Activated CD8-positive, alpha-beta memory T cell treated with anti-CD3 and anti-CD28 coated beads, Interleukin-2, amount 10 ng/mL, durations not matched to agents 7 days and 5 days (primary cell): ENCODE data around the gene PGM2. TPM values are rescaled to one million over a fixed set of nuclear protein-coding genes. Genes with fewer than 3 reads are reported as not detected.
"Not testable (repeated sequence)": the region's sequence is repeated elsewhere in the genome, so short reads cannot be mapped to it uniquely, and the experiment has no call there.

Source experiments
- ATAC-seq: fragments of 150-1000 bp; cut with Tn5 transposase; one replicate; pipeline ENCODE4 v1.10.0; 2021; ENCODE audit warnings: moderate library complexity
- CTCF ChIA-PET: fragments of 350-600 bp; sonication (Branson Sonifier 250); formaldehyde crosslinking; loops from one replicate; lab custom pipeline; 2021; ENCODE audit warnings: antibody characterized with exemption; lab: Charles Lee
- DNase-seq: peaks from one replicate; pipeline ENCODE4 v3.0.0-alpha.2; 2020
- H3K27ac Mint-ChIP-seq: one replicate; pipeline ENCODE4 v1.8.0; 2021; ENCODE audit warnings: mild to moderate bottlenecking, mixed read lengths
- H3K27me3 Mint-ChIP-seq: one replicate; pipeline ENCODE4 v1.8.0; 2021; ENCODE audit warnings: mixed read lengths
- H3K36me3 Mint-ChIP-seq: one replicate; pipeline ENCODE4 v1.8.0; 2021; ENCODE audit warnings: mild to moderate bottlenecking, mixed read lengths
- H3K4me1 Mint-ChIP-seq: one replicate; pipeline ENCODE4 v1.8.0; 2021; ENCODE audit warnings: mixed read lengths
- H3K4me3 Mint-ChIP-seq: one replicate; pipeline ENCODE4 v1.8.0; 2021; ENCODE audit warnings: mild to moderate bottlenecking, moderate library complexity, mixed read lengths
- H3K9me3 Mint-ChIP-seq: one replicate; pipeline ENCODE4 v1.8.0; 2022; ENCODE audit warnings: low read depth, mixed read lengths
- total RNA-seq, 2 experiments: library from RNA; stranded (reverse); gene quantifications; one replicate each; pipeline ENCODE4 v1.2.3, GENCODE V29; 2021

The PGM2 gene
- 10 to 100 TPM; 38.6 to 49.0 TPM for total RNA-seq

GRCh38 chr4:37826295-37827029 is at the start of gene PGM2:
PGM2 (plus strand) TSS chr4:37826686; CDS start chr4:37826733, 47 bp downstream.
- ATAC-seq (peak; percentile 99), DNase-seq (peak; percentile 93)
- peaks cover 23% of the 10 kb centered on the region for H3K36me3 Mint-ChIP-seq
- H3K4me1 Mint-ChIP-seq, result peaks cover 36% of the 10 kb centered on the region
- H3K9me3 Mint-ChIP-seq, result no peaks in the 10 kb centered on the region
- H3K27me3 Mint-ChIP-seq, result no peaks in the 10 kb centered on the region
- H3K4me3 Mint-ChIP-seq, result peak within 1 kb of the TSS; percentile 93
- CTCF ChIA-PET, result interaction anchor here (0.7 to 2.5 kb wide), 9 partner anchors 10 to 223 kb away, joined by 3 to 10 read pairs (median 4); no protein-coding TSS in a partner anchor
- H3K27ac Mint-ChIP-seq, result peak within 1 kb of the TSS; percentile 89

GRCh38 chr4:37779896-37780295 is 46.6 kb upstream of the PGM2 start:
- Mint-ChIP-seq H3K4me1 (peaks cover 16% of the 10 kb centered on the region), H3K4me3 (no peak overlapping the region), H3K27ac (no peak overlapping the region), H3K36me3 (peaks cover 2% of the 10 kb centered on the region), H3K27me3 (no peaks in the 10 kb centered on the region), H3K9me3 (peaks cover 7% of the 10 kb centered on the region)
- CTCF ChIA-PET, result no interaction called here
- DNase-seq (no peak), ATAC-seq (no peak)

GRCh38 chr4:37780444-37781130 is 45.9 kb upstream of the PGM2 start:
- no peak overlapping the region for H3K4me3 Mint-ChIP-seq
- DNase-seq (peak; percentile 68), ATAC-seq (peak; percentile 78)
- CTCF ChIA-PET, result interaction anchor here (0.7 to 1.1 kb wide), 3 partner anchors 149 to 179 kb away, joined by 3 to 9 read pairs (median 4); no protein-coding TSS in a partner anchor
- H3K27me3 Mint-ChIP-seq, result no peaks in the 10 kb centered on the region
- H3K4me1 Mint-ChIP-seq, result peaks cover 16% of the 10 kb centered on the region
- H3K27ac Mint-ChIP-seq, result no peak overlapping the region
- peaks cover 7% of the 10 kb centered on the region for H3K9me3 Mint-ChIP-seq
- H3K36me3 Mint-ChIP-seq, result peaks cover 2% of the 10 kb centered on the region

- Mint-ChIP-seq H3K27me3 (peaks cover 4% of the 10 kb centered on the region), H3K9me3 (peaks cover 7% of the 10 kb centered on the region), H3K27ac (no peak overlapping the region), H3K4me3 (no peak overlapping the region), H3K36me3 (peaks cover 2% of the 10 kb centered on the region), H3K4me1 (peaks cover 16% of the 10 kb centered on the region)
- ATAC-seq (no peak), DNase-seq (no peak)
- CTCF ChIA-PET, result interaction anchor here (0.7 to 1.1 kb wide), 4 partner anchors 16 to 179 kb away, joined by 3 to 9 read pairs (median 4); no protein-coding TSS in a partner anchor
Observed at GRCh38 chr4:37781131-37781455, 45.4 kb upstream of the PGM2 start.

GRCh38 chr4:37786267-37786666 is 40.2 kb upstream of the PGM2 start:
- not testable (repeated sequence) for H3K4me3 Mint-ChIP-seq, DNase-seq, H3K9me3 Mint-ChIP-seq, H3K27ac Mint-ChIP-seq, H3K4me1 Mint-ChIP-seq, H3K36me3 Mint-ChIP-seq, ATAC-seq
- CTCF ChIA-PET, result interaction anchor here (1.1 to 3.5 kb wide), 2 partner anchors 106 to 184 kb away, joined by 3 to 10 read pairs; no protein-coding TSS in a partner anchor
- H3K27me3 Mint-ChIP-seq, result peaks cover 36% of the 10 kb centered on the region

GRCh38 chr4:37787883-37788460 is 38.5 kb upstream of the PGM2 start:
- H3K36me3 Mint-ChIP-seq, CTCF ChIA-PET, H3K27ac Mint-ChIP-seq, DNase-seq, H3K4me1 Mint-ChIP-seq, H3K9me3 Mint-ChIP-seq, H3K4me3 Mint-ChIP-seq, ATAC-seq: not testable (repeated sequence)
- peaks cover 39% of the 10 kb centered on the region for H3K27me3 Mint-ChIP-seq

- CTCF ChIA-PET, result no interaction called here
- DNase-seq (no peak), ATAC-seq (no peak)
- H3K27me3 Mint-ChIP-seq, result peaks cover 42% of the 10 kb centered on the region
- H3K27ac Mint-ChIP-seq, result no peak overlapping the region
- H3K36me3 Mint-ChIP-seq, result no peaks in the 10 kb centered on the region
- H3K4me3 Mint-ChIP-seq, result no peak overlapping the region
- peaks cover 3% of the 10 kb centered on the region for H3K9me3 Mint-ChIP-seq
- no peaks in the 10 kb centered on the region for H3K4me1 Mint-ChIP-seq
Observed at GRCh38 chr4:37788819-37789218, 37.7 kb upstream of the PGM2 start.

- ATAC-seq (no peak), DNase-seq (no peak)
- H3K9me3 Mint-ChIP-seq, result peaks cover 2% of the 10 kb centered on the region
- H3K4me1 Mint-ChIP-seq, result no peaks in the 10 kb centered on the region
- no peak overlapping the region for H3K4me3 Mint-ChIP-seq
- H3K27me3 Mint-ChIP-seq, result peaks cover 42% of the 10 kb centered on the region
- no peaks in the 10 kb centered on the region for H3K36me3 Mint-ChIP-seq
- H3K27ac Mint-ChIP-seq, result no peak overlapping the region
- CTCF ChIA-PET, result no interaction called here
Observed at GRCh38 chr4:37792241-37792640, 34.2 kb upstream of the PGM2 start.

- CTCF ChIA-PET, result interaction anchor here (2.1 kb wide), 1 partner anchor 191 kb away, joined by 7 read pairs; no protein-coding TSS in a partner anchor
Observed at GRCh38 chr4:37793562-37793961, 32.9 kb upstream of the PGM2 start.

GRCh38 chr4:37794056-37794455 is 32.4 kb upstream of the PGM2 start:
- H3K36me3 Mint-ChIP-seq, result no peaks in the 10 kb centered on the region
- no peak for ATAC-seq
- CTCF ChIA-PET, result interaction anchor here (2.1 kb wide), 1 partner anchor 192 kb away, joined by 7 read pairs; no protein-coding TSS in a partner anchor

More at GRCh38 chr4:37793562-37793961, 32.9 kb upstream of the PGM2 start:
- no peak for DNase-seq
- no peak overlapping the region for H3K27ac Mint-ChIP-seq
- no peak for ATAC-seq
- no peaks in the 10 kb centered on the region for H3K4me1 Mint-ChIP-seq
- no peaks in the 10 kb centered on the region for H3K36me3 Mint-ChIP-seq
- peaks cover 38% of the 10 kb centered on the region for H3K27me3 Mint-ChIP-seq
- no peak overlapping the region for H3K4me3 Mint-ChIP-seq
- peaks cover 2% of the 10 kb centered on the region for H3K9me3 Mint-ChIP-seq

GRCh38 chr4:37795581-37796195 is 30.8 kb upstream of the PGM2 start:
- ATAC-seq, result no peak
- H3K27me3 Mint-ChIP-seq, result peaks cover 41% of the 10 kb centered on the region
- CTCF ChIA-PET, result no interaction called here
- H3K27ac Mint-ChIP-seq, result no peak overlapping the region
- DNase-seq, result no peak
- peaks cover 2% of the 10 kb centered on the region for H3K9me3 Mint-ChIP-seq
- no peaks in the 10 kb centered on the region for H3K4me1 Mint-ChIP-seq
- no peak overlapping the region for H3K4me3 Mint-ChIP-seq
- H3K36me3 Mint-ChIP-seq, result no peaks in the 10 kb centered on the region

More at GRCh38 chr4:37794056-37794455, 32.4 kb upstream of the PGM2 start:
- H3K27ac Mint-ChIP-seq, result no peak overlapping the region
- peaks cover 37% of the 10 kb centered on the region for H3K27me3 Mint-ChIP-seq
- no peaks in the 10 kb centered on the region for H3K4me1 Mint-ChIP-seq
- no peak for DNase-seq
- H3K4me3 Mint-ChIP-seq, result no peak overlapping the region
- peaks cover 2% of the 10 kb centered on the region for H3K9me3 Mint-ChIP-seq

GRCh38 chr4:37797374-37797773 is 29.1 kb upstream of the PGM2 start:
- Mint-ChIP-seq H3K27me3 (peaks cover 36% of the 10 kb centered on the region), H3K4me3 (no peak overlapping the region), H3K9me3 (no peaks in the 10 kb centered on the region), H3K4me1 (no peaks in the 10 kb centered on the region), H3K36me3 (no peaks in the 10 kb centered on the region), H3K27ac (no peak overlapping the region)
- DNase-seq, result no peak
- CTCF ChIA-PET, result interaction anchor here (0.9 to 1.7 kb wide), 5 partner anchors 170 to 238 kb away, joined by 3 to 4 read pairs (median 3); no protein-coding TSS in a partner anchor
- no peak for ATAC-seq

GRCh38 chr4:37797923-37798322 is 28.6 kb upstream of the PGM2 start:
- no peaks in the 10 kb centered on the region for H3K4me1 Mint-ChIP-seq
- CTCF ChIA-PET, result interaction anchor here (1.7 kb wide), 1 partner anchor 237 kb away, joined by 4 read pairs; no protein-coding TSS in a partner anchor
- peaks cover 36% of the 10 kb centered on the region for H3K27me3 Mint-ChIP-seq
- no peak overlapping the region for H3K27ac Mint-ChIP-seq
- H3K36me3 Mint-ChIP-seq, result no peaks in the 10 kb centered on the region
- no peak overlapping the region for H3K4me3 Mint-ChIP-seq
- H3K9me3 Mint-ChIP-seq, result no peaks in the 10 kb centered on the region
- DNase-seq (no peak), ATAC-seq (no peak)
